ENCODE data around the gene PHF20. TPM values are rescaled to one million over a fixed set of nuclear protein-coding genes. Genes with fewer than 3 reads are reported as not detected.

Gene PHF20
- total and polyA plus RNA-seq, 8 donors, result 9.4 to 20.3 (median 12.0) TPM

GRCh38 chr20:35830264-35830663 is 58.4 kb downstream of the PHF20 start:
- H3K36me3 ChIP-seq, result no peaks in the 10 kb centered on the region
- H3K27me3 ChIP-seq, result no peaks in the 10 kb centered on the region
- no peaks in the 10 kb centered on the region for H3K9me3 ChIP-seq
- TF ChIP-seq CTCF (IDR thresholded peaks at IDR 0.05), result no peak
- FAIRE-seq (no peak), DNase-seq (no peak), ATAC-seq (no peak)
- no peak overlapping the region for H3K27ac ChIP-seq
- no peak overlapping the region for H3K4me3 ChIP-seq
- intact Hi-C loops (cut with DNase I), result no loop called here
- no peaks in the 10 kb centered on the region for H3K4me1 ChIP-seq

- ATAC-seq (no peak), FAIRE-seq (no peak), DNase-seq (no peak)
- TF ChIP-seq CTCF (IDR thresholded peaks at IDR 0.05), result no peak
- H3K27ac ChIP-seq, result no peak overlapping the region
- no peaks in the 10 kb centered on the region for H3K9me3 ChIP-seq
- WGBS, 2 donors, result 93% methylated on average over 1 of the region's 1 CpG
- H3K36me3 ChIP-seq, result no peaks in the 10 kb centered on the region
- no peaks in the 10 kb centered on the region for H3K4me1 ChIP-seq
- H3K4me3 ChIP-seq, result no peak overlapping the region
- intact Hi-C loops (cut with DNase I), result no loop called here
- no peaks in the 10 kb centered on the region for H3K27me3 ChIP-seq
These were observed 59.2 kb downstream of the PHF20 start for GRCh38 chr20:35831029-35831428.

- FAIRE-seq (no peak), DNase-seq (no peak)
These were observed 60.2 kb downstream of the PHF20 start for GRCh38 chr20:35831971-35832370.

GRCh38 chr20:35833241-35833640 is 61.4 kb downstream of the PHF20 start:
- Histone ChIP-seq H3K27ac (no peak overlapping the region), H3K9me3 (no peaks in the 10 kb centered on the region), H3K36me3 (no peaks in the 10 kb centered on the region), H3K4me1 (no peaks in the 10 kb centered on the region), H3K27me3 (no peaks in the 10 kb centered on the region), H3K4me3 (no peak overlapping the region)
- DNase-seq, result no peak
- WGBS, 2 donors, result 97 to 98% methylated on average over 1 of the region's 1 CpG
- no peak for TF ChIP-seq CTCF (IDR thresholded peaks at IDR 0.05)
- no peak for FAIRE-seq
- no peak for ATAC-seq
- intact Hi-C loops (cut with DNase I), result no loop called here

More at GRCh38 chr20:35831971-35832370, 60.2 kb downstream of the PHF20 start:
- H3K27me3 ChIP-seq, result no peaks in the 10 kb centered on the region
- no peak overlapping the region for H3K27ac ChIP-seq
- no peaks in the 10 kb centered on the region for H3K36me3 ChIP-seq
- 90 to 91% methylated on average over 2 of the region's 2 CpGs for WGBS, 2 donors
- no peak overlapping the region for H3K4me3 ChIP-seq
- no peak for ATAC-seq
- no peaks in the 10 kb centered on the region for H3K9me3 ChIP-seq
- no peak for TF ChIP-seq CTCF (IDR thresholded peaks at IDR 0.05)
- intact Hi-C loops (cut with DNase I), result no loop called here
- no peaks in the 10 kb centered on the region for H3K4me1 ChIP-seq

- intact Hi-C loops (cut with DNase I), result no loop called here
- DNase-seq (no peak), ATAC-seq (no peak), FAIRE-seq (no peak)
- H3K4me3 ChIP-seq, result no peak overlapping the region
- H3K36me3 ChIP-seq, result peaks cover 0 to 3% (median 0%) of the 10 kb centered on the region in 3 donors
- 91 to 95% methylated on average over 6 of the region's 6 CpGs for WGBS, 2 donors
- H3K27ac ChIP-seq, result no peak overlapping the region
- H3K4me1 ChIP-seq, result no peaks in the 10 kb centered on the region
- TF ChIP-seq CTCF (IDR thresholded peaks at IDR 0.05), result no peak
- H3K9me3 ChIP-seq, result no peaks in the 10 kb centered on the region
- H3K27me3 ChIP-seq, result no peaks in the 10 kb centered on the region
These were observed 65.9 kb downstream of the PHF20 start for GRCh38 chr20:35837577-35838195.

Data from pancreas (tissue), 10 donors.